K562 (cell line): ENCODE data around the gene ATP5PO. TPM values are rescaled to one million over a fixed set of nuclear protein-coding genes. Genes with fewer than 3 reads are reported as not detected.
A peak's percentile ranks its signal among the peaks of the same experiment; 100 is the strongest.

Experiments used
- ATAC-seq: fragments of 200-7000 bp; cut with Tn5 transposase; 3 replicates; pipeline ENCODE4 v1.9.1; 2020; ENCODE audit warnings: moderate library complexity
- BruUV-seq: library from RNA; stranded (reverse); fragments of 400-500 nt; replicated peaks from 2 replicates; lab custom pipeline; 2021; lab: Mats Ljungman, UMichigan
- CTCF ChIA-PET: fragments of 300-600 bp; formaldehyde crosslinking; extraction: SDS; loops from one replicate; lab custom pipeline; 2021; ENCODE audit warnings: low intra/inter-chr PET ratio; lab: Yijun Ruan, JAX
- POLR2A ChIA-PET: fragments of 300-600, 350-650 bp; sonication (Branson Sonifier 250); formaldehyde crosslinking; extraction: SDS; loops from one replicate; lab custom pipeline; 2021; ENCODE audit warnings: antibody characterized with exemption, inconsistent platforms; lab: Yijun Ruan, JAX
- DNase-seq, 4 experiments: peaks; one replicate each; pipeline versions ENCODE4 v3.0.0 to v3.0.0-alpha.2; 2011 to 2018; ENCODE audit warnings: low spot score in 3 of 4, mixed read lengths in 3 of 4; ENCODE audit errors: extremely low read depth in 1 of 4
- FAIRE-seq: peaks from 2 replicates; lab custom pipeline; 2011; peaks lifted over from hg19 to GRCh38; lab: Jason Lieb, UNC
- H2AFZ ChIP-seq: 2 replicates; pipeline ENCODE4 v1.6.0; 2011; ENCODE audit warnings: low read depth, low read length, control low read depth, inconsistent platforms
- H3K27ac ChIP-seq: fragments of 200-600 bp; 3 replicates; pipeline ENCODE4 v1.8.0; 2011; ENCODE audit warnings: low read depth, mild to moderate bottlenecking, control low read depth, inconsistent platforms, low read length, moderate library complexity, mixed read lengths; ENCODE audit errors: extremely low read depth
- H3K27me3 ChIP-seq, 2 experiments: fragments of 300-600 bp in 1 of 2; 2 replicates in 1 of 2; 3 replicates in 1 of 2; pipeline versions ENCODE4 v1.6.0 to v1.8.0; 2011; ENCODE audit warnings: inconsistent platforms in 2 of 2, low read length in 2 of 2, mild to moderate bottlenecking in 1 of 2, mixed read lengths in 1 of 2, moderate library complexity in 1 of 2; ENCODE audit not compliant: control insufficient read depth in 2 of 2, insufficient read depth in 2 of 2
- H3K36me3 ChIP-seq: fragments of 300-600 bp; 3 replicates; pipeline ENCODE4 v1.8.0; 2011; ENCODE audit warnings: mild to moderate bottlenecking, low read length, inconsistent platforms; ENCODE audit not compliant: control insufficient read depth, insufficient read depth
- H3K4me1 ChIP-seq, 2 experiments: fragments of 200-600 bp in 1 of 2; replicated peaks in 1 of 2; 2 replicates in 1 of 2; 3 replicates in 1 of 2; pipeline versions ENCODE4 v1.5.1 to v1.8.0; 2011; ENCODE audit warnings: inconsistent platforms in 2 of 2, low read length in 2 of 2, mild to moderate bottlenecking in 1 of 2, mixed read lengths in 1 of 2, moderate library complexity in 1 of 2; ENCODE audit not compliant: control insufficient read depth in 2 of 2, insufficient read depth in 2 of 2
- H3K4me2 ChIP-seq: 2 replicates; pipeline ENCODE4 v1.6.1; 2011; ENCODE audit warnings: low read length, control low read depth, inconsistent platforms, mixed read lengths; ENCODE audit not compliant: insufficient read depth
- H3K4me3 ChIP-seq: fragments of 200-600 bp; sonication (generic), shearing (Covaris generic); 2 replicates; pipeline ENCODE4 v1.5.1; 2016; ENCODE audit warnings: control low read depth, inconsistent platforms
- H3K79me2 ChIP-seq: fragments of 200-600 bp; 3 replicates; pipeline ENCODE4 v1.8.0; 2011; ENCODE audit warnings: low read length, inconsistent platforms; ENCODE audit not compliant: control insufficient read depth, insufficient read depth
- H3K9ac ChIP-seq, 2 experiments: 2 replicates each; pipeline versions ENCODE4 v1.6.0 to v1.6.1; 2011; ENCODE audit warnings: low read depth in 2 of 2, low read length in 2 of 2, control low read depth in 1 of 2, inconsistent platforms in 1 of 2, mild to moderate bottlenecking in 1 of 2, mixed read lengths in 1 of 2; ENCODE audit not compliant: insufficient read depth in 1 of 2
- H3K9me1 ChIP-seq: one replicate; pipeline ENCODE4 v1.6.0; 2011; ENCODE audit warnings: inconsistent platforms, mild to moderate bottlenecking, low read length, moderate library complexity; ENCODE audit not compliant: control insufficient read depth, insufficient read depth
- H3K9me3 ChIP-seq: replicated peaks from 2 replicates; pipeline ENCODE4 v1.5.1; 2011; ENCODE audit warnings: low read depth, low read length, inconsistent platforms; ENCODE audit not compliant: control insufficient read depth, insufficient read depth
- H4K20me1 ChIP-seq: replicated peaks from 2 replicates; pipeline ENCODE4 v1.6.1; 2011; ENCODE audit warnings: low read length, inconsistent platforms, mixed read lengths; ENCODE audit not compliant: control insufficient read depth, insufficient read depth
- DMBX1 ChIP-seq: fragments of 250-450 bp; sonication (Bioruptor Pico); IDR thresholded peaks from 2 replicates; pipeline ENCODE4 v1.8.0; 2022; ENCODE audit warnings: inconsistent platforms, mild to moderate bottlenecking, moderate library complexity, borderline replicate concordance
- SRF ChIP-seq, 2 experiments: fragments of 250-450, 450-650 bp in 1 of 2; sonication (Bioruptor Pico) in 1 of 2; sonication (generic) in 1 of 2; formaldehyde crosslinking; IDR thresholded peaks; 2 replicates each; pipeline versions ENCODE4 v1.5.0 to v1.5.1; 2020 to 2022; ENCODE audit warnings: mild to moderate bottlenecking in 1 of 2, missing genetic modification reagents in 1 of 2
- ZNF121 ChIP-seq: sonication (generic); formaldehyde crosslinking; conservative IDR thresholded peaks from 2 replicates; pipeline ENCODE4 v1.8.0; 2022; ENCODE audit warnings: missing genetic modification reagents
- ZNF699 ChIP-seq: fragments of 250-450 bp; sonication (Bioruptor Pico); IDR thresholded peaks from 2 replicates; pipeline ENCODE4 v1.8.0; 2021; ENCODE audit warnings: mild to moderate bottlenecking, moderate library complexity; ENCODE audit not compliant: insufficient replicate concordance
- WGBS: fragments of 100-300 bp; shearing (Covaris generic); methylation state at CpG from one replicate; pipeline ENCODE4 v1.1.6; 2016; ENCODE audit warnings: low coverage, mixed read lengths; ENCODE audit not compliant: insufficient coverage; ENCODE audit errors: missing lambda C conversion rate; 5-methylcytosine and 5-hydroxymethylcytosine counted together
- in situ Hi-C: fragments of 300-500 bp; cut with MboI; formaldehyde crosslinking; loops from 4 replicates; pipeline ENCODE4 v1.15.0; 2018; ENCODE audit warnings: inconsistent platforms, mixed read lengths
- intact Hi-C: fragments of 100-400 bp; cut with micrococcal nuclease; formaldehyde crosslinking; loops from 2 replicates; pipeline ENCODE4 v1.14.2; 2022
- polyA plus RNA-seq, 8 experiments: library from polyadenylated mRNA; depleted of rRNA in 4 of 8; stranded (reverse) in 5 of 8; unstranded in 3 of 8; fragments of >200 nt; fragmentation: Nextera tagmentation in 2 of 8; fragmentation: Illumina TruSeq in 1 of 8; extraction: Ambion mirVana in 2 of 8; extraction: Trizol in 1 of 8; gene quantifications; 2 replicates each; pipeline versions ENCODE4 v1.2.1 to v1.2.3, GENCODE V29; 2011 to 2014; ENCODE audit warnings: inconsistent platforms in 1 of 8, missing spikeins in 1 of 8
- total RNA-seq, 7 experiments: library from RNA; depleted of rRNA in 6 of 7; stranded (reverse); fragments of >200 nt in 6 of 7; fragmentation: Illumina TruSeq in 2 of 7; extraction: Trizol in 2 of 7; gene quantifications; 2 replicates each; pipeline versions ENCODE4 v1.2.1 to v1.2.3, GENCODE V29; 2011 to 2021; ENCODE audit warnings: low replicate concordance in 1 of 7
- TF ChIP-seq, protein P1 (sequence below): fragments of 450-650 bp; IDR thresholded peaks from 2 replicates; pipeline ENCODE4 v1.7.0; 2016; ENCODE audit warnings: borderline replicate concordance

Gene ATP5PO
- total and polyA plus RNA-seq, 9 of the 15 experiments (the other 6 are each of a cell fraction or from before 2014, with no cell fraction given) = 367 to 2,722 (median 808) TPM

DNA sequence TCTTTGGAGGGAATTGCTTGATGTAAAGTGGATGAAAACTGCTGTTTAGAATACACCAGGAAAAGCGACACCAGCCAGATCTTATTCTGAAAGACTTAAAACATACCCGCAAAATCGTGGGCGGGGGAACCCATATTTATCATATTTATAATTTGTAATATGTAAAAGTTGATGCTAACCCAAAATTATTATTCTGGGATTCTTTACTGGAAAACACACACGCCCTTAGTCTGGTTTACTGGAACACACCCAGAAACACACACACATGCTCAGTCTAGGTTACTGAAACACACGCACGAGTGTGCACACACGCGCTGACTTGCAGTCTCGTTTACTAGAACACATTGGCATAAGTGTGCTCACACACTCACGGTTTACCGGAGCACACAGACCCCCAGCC, 32.5 kb downstream of the ATP5PO start (continued):
- TF ChIP-seq, protein P1, sequence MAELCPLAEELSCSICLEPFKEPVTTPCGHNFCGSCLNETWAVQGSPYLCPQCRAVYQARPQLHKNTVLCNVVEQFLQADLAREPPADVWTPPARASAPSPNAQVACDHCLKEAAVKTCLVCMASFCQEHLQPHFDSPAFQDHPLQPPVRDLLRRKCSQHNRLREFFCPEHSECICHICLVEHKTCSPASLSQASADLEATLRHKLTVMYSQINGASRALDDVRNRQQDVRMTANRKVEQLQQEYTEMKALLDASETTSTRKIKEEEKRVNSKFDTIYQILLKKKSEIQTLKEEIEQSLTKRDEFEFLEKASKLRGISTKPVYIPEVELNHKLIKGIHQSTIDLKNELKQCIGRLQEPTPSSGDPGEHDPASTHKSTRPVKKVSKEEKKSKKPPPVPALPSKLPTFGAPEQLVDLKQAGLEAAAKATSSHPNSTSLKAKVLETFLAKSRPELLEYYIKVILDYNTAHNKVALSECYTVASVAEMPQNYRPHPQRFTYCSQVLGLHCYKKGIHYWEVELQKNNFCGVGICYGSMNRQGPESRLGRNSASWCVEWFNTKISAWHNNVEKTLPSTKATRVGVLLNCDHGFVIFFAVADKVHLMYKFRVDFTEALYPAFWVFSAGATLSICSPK = no peak
- TF ChIP-seq DMBX1 (CRISPR knock-in tag) = no peak

DNA sequence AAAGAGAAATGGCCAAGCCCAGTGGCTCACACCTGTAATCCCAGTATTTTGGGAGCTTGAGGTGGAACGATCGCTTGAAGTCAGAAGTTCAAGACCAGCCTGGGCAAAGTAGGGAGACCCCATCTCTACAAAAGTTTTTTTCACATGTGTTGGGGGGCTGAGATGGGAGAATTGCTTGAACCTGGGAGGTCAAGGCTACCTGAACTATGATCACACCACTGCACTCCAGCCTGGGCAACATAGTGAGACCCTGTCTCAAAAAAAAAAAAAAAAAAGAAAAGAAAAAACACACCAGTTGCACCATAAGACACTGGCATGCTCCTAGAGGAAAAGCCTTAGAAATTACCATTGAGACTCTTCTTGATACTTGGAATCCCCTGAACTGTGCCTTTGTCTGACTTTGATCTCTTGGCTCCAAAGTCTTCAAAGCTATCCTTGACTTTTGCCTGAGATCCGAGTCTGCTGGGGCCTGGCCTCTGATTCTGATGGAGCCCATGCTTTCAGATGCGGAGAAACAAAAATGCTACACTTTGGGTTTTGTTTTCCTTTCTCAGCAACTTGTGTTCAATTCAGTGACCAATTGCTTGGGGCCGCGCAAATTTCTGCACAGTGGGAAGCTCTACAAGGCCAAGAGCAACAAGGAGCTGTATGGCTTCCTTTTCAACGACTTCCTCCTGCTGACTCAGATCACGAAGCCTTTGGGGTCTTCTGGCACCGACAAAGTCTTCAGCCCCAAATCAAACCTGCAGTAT, 33.7 kb downstream of the ATP5PO start:
- H3K79me2 ChIP-seq = no peaks in the 10 kb centered on the region
- intact Hi-C loops = no loop called here
- H3K36me3 ChIP-seq = no peaks in the 10 kb centered on the region
- DNase-seq (no peak), ATAC-seq (no peak), FAIRE-seq (no peak)
- in situ Hi-C loops = no loop called here
- peaks cover 60 to 89% of the 10 kb centered on the region in 2 experiments for H3K27me3 ChIP-seq
- H3K9me3 ChIP-seq = no peaks in the 10 kb centered on the region
- no peak overlapping the region for H3K4me2 ChIP-seq
- CTCF ChIA-PET = no interaction called here
- TF ChIP-seq SRF (CRISPR knock-in tag; IDR thresholded peaks at IDR 0.05) (no peak), ZNF699 (CRISPR knock-in tag) (no peak), ZNF121 (CRISPR knock-in tag) (peak; percentile 80)
- no peak overlapping the region for H2AFZ ChIP-seq
- no peaks in the 10 kb centered on the region for H3K9me1 ChIP-seq
- POLR2A ChIA-PET = interaction anchor here (0.6 to 1.2 kb wide), 4 partner anchors 11 to 16 kb away, joined by 3 to 5 read pairs (median 3); no protein-coding TSS in a partner anchor
- H3K4me3 ChIP-seq = no peak overlapping the region
- no peak overlapping the region for H3K27ac ChIP-seq
- H3K9ac ChIP-seq = no peak overlapping the region
- no TSS peak for BruUV-seq
- H4K20me1 ChIP-seq = 0 out of 2 replicates have a peak, but pooled peaks cover 3% of the 10 kb centered on the region
- H3K4me1 ChIP-seq = no peaks in the 10 kb centered on the region
- 17% methylated on average over 9 of the region's 9 CpGs for WGBS
